ENCODE results near the gene FDXR.
"Not testable (repeated sequence)": the region's sequence is repeated elsewhere in the genome, so short reads cannot be mapped to it uniquely, and the experiment has no call there.

Gene FDXR

DNA sequence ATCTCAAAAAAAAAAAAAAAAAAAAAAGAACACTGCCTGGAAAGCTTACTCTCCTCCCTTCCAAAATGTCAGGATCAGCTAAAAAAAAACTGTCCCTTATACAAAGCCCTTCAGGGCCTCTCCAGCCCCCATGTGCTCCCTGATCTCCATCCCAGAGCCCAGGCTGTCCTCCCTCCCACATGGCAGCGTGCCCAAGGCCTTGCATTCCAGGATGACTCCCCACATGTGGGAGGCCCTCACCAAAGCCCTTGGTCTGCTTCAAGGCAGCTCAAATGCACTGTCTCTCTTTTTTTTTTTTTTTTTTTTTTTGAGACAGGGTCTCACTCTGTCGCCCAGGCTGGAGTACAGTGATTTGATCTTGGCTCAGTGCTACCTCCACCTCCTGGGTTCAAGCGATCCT lies 2.3 kb downstream of the FDXR start:
- TF ChIP-seq GATA1 (IDR thresholded peaks at IDR 0.05; ENCODE audit: low read depth, low read length) (no peak), POLR2A (IDR thresholded peaks at IDR 0.05; ENCODE audit: low read length) (no peak)
- no peak for DNase-seq

DNA sequence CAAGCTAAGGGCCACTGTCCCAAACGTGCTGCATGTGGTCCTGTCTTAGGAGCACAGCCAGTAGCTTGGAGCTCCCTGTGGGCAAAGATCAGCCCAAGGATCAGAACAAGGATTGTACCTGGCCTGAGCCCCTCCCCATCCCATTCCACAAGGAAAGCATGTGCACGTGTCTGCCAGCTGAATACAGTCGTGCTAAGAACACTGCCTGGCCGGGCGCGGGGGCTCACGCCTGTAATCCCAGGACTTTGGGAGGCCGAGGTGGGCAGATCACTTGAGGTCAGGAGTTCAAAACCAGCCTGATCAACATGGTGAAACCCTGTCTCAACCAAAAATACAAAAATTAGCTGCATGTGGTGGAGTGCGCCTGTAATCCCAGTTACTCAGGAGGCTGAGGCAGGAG lies 2.8 kb downstream of the FDXR start:
- DNase-seq, result not testable (repeated sequence)

DNA sequence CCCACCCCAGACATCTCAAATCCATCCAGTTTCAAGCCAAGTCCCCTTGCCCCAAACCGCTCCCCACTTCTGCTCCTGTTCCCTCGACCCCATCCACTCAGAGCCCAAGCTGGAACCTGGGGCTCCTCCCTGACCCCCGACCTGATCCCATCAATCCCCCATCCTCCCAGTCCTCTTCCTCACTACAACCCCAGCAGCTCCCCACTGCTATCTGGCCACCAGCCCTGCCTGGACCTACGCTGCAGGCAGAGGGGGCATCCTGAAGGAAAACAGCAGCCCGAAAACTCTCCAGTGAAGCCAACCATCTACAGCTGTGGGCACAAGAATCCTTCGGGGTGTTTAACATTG lies 3.9 kb downstream of the FDXR start:
- no peak for TF ChIP-seq GATA1 (IDR thresholded peaks at IDR 0.05; ENCODE audit: low read depth, low read length)
- TF ChIP-seq POLR2A (IDR thresholded peaks at IDR 0.05; ENCODE audit: low read length), result no peak
- no peak for DNase-seq

DNA sequence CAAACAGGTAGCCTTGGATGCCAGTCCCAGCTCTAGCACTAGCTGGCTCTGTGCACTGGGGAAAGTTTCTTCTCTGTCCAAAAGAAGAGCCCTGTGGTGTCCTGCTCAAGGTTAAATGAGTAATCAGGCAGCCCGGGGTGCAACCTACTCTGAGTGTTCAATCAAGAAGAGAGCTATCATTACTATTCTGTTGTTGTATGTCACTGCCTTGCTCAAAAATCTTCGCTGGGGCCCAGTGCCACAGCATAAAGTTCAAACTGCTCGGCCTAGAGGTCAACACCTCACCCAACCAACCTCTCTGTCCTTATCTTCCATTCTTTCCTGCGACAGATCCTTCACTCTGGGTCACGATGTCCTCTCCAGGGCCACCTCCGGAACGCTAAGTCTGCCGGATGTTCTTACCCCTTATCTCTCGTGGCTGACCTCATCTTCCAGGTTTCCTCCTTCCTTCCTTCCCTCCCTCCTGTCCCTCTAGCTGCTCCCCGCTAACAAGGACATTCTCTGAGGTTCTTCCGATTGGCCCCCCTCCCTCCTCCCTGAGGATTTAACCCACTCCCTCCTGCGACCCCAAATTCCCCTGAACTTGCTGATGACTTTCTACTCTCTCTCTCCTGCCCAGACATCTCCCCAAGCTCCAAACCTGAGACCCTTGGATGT lies 4.4 kb downstream of the FDXR start:
- peak; percentile 35 to 40 for DNase-seq
- TF ChIP-seq POLR2A (IDR thresholded peaks at IDR 0.05; ENCODE audit: low read length), result no peak
- TF ChIP-seq GATA1 (IDR thresholded peaks at IDR 0.05; ENCODE audit: low read depth, low read length), result no peak

DNA sequence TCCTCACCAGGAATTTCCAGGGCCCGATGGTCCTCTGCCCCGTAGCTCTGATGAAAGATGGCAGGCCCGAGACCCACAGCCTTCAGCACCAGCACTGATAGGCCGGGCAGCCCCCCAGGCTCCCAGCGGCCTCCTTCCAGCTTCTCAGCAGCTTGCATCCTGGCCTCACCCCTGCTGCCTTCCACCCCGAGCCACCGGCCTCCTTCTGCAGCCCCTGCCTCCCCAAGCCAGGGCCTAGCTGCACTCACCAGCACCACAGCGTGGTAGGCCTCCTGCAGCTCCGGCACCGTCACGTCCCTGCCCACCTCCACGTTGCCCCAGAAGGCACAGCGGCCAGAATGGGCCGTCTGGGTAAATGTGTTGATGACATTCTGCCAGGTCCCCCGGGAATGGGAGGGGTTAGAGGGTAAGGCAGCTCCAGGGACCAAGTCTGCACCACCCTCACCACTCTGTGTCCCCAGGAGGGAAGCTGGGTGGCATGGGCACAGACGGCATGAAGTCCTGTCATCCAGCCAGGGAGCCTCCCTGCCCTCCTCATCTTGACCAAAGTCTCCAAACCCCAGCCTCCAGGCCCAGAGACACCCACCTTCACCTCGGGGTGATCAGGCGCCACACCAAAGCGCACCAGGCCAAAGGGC lies 6.5 kb downstream of the FDXR start:
- DNase-seq, result no peak
- no peak for TF ChIP-seq GATA1 (IDR thresholded peaks at IDR 0.05; ENCODE audit: low read depth, low read length)
- no peak for TF ChIP-seq POLR2A (IDR thresholded peaks at IDR 0.05; ENCODE audit: low read length)

DNA sequence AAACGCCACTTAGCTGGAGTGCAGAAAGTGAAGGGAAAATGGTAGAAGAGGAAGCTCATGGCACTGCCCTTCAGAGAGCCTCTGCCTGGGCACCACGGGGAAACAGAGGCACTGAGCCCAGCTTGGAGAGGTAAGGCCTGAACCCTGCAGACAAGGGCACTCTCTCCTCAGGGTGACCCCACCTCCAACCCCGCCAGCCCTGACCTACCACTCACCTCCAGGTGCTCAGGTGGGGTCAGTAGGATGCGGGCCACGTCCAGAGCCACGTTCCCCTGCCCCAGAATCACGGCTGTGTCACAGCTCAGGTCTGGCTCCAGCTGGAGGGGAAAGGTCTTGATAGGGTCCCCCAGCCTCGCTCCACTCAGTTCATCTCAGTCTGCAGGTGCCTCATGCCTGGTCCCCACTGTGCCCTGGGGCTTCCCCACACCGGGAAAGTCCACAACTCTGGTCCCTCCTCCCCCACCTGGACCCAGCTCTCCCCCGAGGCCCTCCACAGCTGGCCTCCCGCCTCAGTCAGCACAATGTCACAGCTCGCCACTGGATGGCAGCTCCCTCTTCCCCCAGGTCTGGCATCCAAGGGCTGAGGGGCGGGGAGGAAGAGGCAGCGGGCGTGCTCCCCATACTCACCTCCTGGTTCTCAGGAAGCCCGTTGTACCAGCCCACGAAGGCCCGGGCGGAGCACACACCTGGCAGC lies 7.1 kb downstream of the FDXR start:
- no peak for DNase-seq
- TF ChIP-seq GATA1 (IDR thresholded peaks at IDR 0.05; ENCODE audit: low read depth, low read length), result no peak
- no peak for TF ChIP-seq POLR2A (IDR thresholded peaks at IDR 0.05; ENCODE audit: low read length)

DNA sequence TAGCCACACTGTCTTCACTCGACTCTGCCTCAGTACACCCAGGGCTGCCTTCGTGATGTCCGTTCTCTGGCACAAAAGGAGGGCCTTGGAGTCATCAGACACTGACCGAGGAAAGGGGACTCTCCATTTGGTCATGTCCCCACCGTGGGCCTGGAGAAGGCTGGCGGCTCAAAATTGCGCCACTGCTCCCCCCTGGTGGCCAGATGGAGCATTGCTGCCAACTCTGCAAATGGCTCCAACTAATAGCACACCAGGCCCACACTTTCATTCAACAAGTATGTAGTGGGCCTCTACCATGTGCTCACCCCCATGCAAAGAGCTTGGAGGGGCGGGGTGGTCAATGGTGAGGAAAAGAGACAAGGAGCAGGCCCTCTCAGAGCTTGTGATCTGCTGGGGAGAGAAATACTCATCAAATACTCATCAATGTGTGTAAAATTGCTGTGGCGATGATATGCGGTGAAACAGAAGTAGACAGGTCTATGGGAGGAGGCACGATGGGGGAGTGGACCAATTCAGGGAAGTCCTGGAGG lies 7.9 kb downstream of the FDXR start:
- peak; percentile 69 to 84 for DNase-seq
- TF ChIP-seq GATA1 (IDR thresholded peaks at IDR 0.05; ENCODE audit: low read depth, low read length), result no peak

DNA sequence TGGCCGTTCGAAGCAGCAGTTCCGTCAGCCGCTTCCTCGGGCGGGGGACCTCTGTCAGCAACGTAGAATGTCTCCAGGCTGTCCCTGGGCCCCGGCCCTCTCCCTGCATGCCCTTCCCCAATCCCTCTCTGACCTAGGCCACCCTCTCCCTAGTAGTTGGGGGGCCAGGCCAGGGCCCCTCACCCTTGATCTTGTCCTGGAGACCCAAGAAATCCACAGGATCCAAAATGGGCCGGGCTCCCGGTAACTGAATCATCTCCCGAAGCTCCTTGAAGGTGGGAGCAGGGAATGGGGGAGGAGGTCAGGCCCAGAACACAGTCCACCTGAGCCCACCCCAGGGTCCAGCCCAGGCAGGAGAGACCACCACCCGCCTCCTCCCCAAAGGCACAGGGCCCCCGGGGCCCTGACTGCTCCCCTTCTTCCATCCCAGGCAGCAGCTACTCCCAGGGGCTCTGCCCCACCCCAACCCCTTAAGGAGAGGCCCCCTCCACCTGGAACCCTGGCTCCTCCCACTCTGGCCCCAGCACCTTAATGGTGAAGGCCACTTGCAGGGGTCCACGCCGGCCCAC lies 8.4 kb downstream of the FDXR start:
- no peak for TF ChIP-seq GATA1 (IDR thresholded peaks at IDR 0.05; ENCODE audit: low read depth, low read length)
- TF ChIP-seq POLR2A (IDR thresholded peaks at IDR 0.05; ENCODE audit: low read length), result no peak
- no peak for DNase-seq

DNA sequence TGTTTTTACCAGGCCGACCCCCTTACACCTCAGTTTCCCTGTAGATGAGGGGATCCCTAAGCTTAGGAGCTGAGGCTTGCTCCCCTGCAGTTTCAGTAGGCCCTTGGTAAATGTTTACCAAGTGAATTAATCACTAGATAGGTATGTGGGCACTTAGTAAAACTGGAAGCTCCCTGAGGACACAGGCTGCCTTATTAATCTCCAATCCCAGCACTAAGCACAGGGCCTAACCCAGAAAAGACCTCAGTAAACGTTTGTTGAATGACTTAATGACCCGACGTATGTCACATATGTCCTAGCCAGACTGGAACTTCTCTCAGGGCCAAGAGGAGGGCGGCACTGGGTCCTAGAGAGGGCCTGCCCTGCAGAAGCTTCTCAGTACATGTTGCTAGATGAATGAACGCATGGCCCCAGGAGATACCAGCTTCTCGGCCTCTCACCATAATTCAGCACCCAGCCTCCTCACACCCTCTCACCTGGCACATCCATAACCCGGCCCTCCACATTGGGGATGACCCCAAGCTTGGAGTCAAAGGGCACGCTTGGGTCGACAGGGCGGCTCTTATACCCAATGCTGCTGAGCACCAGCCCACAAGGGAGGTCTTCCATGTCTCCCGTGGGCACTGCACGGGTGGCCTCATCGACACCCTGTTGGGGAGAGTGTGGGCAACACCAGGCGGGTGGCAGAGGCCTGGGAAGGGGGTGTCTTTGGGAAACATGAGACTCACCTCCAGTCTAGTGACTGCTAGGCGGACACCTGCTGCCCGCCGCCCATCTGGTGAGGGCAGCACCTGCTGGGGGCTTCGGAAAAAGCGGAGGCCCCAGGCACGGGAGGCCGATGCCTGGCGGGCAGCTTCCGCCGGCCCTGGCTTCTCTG lies 9.1 kb downstream of the FDXR start:
- TF ChIP-seq POLR2A (IDR thresholded peaks at IDR 0.05; ENCODE audit: low read length), result no peak
- TF ChIP-seq GATA1 (IDR thresholded peaks at IDR 0.05; ENCODE audit: low read depth, low read length), result no peak
- no peak for DNase-seq

DNA sequence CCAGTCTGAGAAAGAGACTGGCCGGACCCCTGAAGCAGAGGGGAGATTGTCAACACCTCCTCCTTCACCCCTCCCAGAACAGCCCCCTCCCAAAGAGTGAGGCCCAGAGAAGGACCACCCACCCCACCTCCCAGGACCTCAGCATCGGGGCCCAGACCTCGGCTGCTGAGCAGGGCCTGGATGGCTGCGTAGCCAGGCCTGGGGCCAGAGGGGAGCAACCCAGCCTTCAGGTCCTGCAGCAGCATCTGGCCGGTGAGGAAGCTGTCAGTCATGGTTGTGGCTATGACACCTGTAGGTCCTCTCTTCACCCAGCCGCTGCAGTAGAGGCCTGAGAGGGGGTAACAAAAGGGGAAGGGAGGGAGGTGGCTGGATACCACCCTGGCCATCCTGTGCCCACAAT lies 9.9 kb downstream of the FDXR start:
- no peak for TF ChIP-seq GATA1 (IDR thresholded peaks at IDR 0.05; ENCODE audit: low read depth, low read length)
- no peak for TF ChIP-seq POLR2A (IDR thresholded peaks at IDR 0.05; ENCODE audit: low read length)
- DNase-seq, result no peak

DNA sequence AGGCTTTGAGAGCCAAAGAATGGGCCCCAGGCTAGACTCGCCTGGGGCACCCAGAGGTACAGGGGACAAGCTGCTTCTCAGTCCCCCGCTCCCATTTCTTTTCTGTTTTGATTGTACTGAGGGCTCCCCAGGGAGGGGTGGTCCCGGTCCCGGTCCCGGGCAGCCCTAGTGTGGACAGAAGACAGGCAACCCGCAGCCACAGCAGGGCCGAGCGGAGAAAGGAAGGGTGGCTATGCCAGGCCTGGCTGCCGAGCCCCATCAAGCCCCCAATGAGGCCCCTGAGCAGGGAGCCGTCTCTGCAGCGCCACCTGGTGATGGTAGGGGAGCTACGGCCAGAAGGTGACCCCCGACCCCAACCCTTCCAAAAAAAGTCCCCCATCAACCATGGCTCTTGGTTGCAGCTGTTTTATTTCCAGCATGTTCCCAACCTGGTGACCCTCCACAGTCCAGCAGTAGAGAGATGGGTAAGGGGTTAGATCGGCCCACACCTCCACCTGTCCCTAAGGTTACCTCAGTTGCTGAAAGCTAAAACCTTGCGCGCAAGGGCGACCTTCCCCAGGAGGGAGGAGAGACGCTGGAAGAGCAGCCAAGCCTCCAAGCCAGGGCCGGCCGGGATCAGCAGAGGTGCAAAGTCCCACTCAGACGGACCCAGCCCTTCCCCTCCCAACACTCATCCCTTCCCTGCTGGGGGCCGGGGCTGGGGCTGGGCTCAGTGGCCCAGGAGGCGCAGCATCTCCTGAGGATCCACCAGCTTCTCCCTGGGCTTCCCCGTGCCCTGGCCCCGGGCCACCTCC lies 10.5 kb downstream of the FDXR start:
- TF ChIP-seq GATA1 (IDR thresholded peaks at IDR 0.05; ENCODE audit: low read depth, low read length), result no peak
- no peak for TF ChIP-seq POLR2A (IDR thresholded peaks at IDR 0.05; ENCODE audit: low read length)
- peak; percentile 59 to 70 for DNase-seq

DNA sequence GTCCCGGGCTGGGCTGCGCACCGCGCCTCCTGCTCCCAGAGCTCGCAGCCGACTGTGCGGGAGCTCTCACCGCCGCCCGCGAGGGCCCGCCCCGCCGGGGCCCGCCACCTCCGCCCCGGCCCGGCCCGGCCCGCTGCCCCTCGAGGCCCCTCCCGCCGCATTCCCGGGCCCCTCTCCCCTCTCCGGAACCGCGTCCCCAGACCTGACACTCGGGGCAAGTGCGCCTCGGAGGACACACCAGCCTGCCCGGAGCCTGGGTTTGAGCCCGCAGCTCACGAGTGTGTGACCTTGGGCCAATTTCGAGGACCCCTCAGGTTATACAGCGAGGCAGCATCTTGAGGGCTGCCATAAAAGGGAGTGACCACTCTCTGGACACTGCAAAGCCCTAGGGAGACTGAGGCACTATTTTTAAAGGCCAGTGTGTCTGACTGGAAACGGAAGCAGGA lies 11.1 kb downstream of the FDXR start:
- DNase-seq, result no peak
- TF ChIP-seq POLR2A (IDR thresholded peaks at IDR 0.05; ENCODE audit: low read length) (no peak), GATA1 (IDR thresholded peaks at IDR 0.05; ENCODE audit: low read depth, low read length) (no peak)

All from erythroblast (primary cell).